Breast epithelium (tissue), 4 donors: ENCODE data around the gene SELP. TPM values are rescaled to one million over a fixed set of nuclear protein-coding genes. Genes with fewer than 3 reads are reported as not detected.
"Not testable (repeated sequence)": the region's sequence is repeated elsewhere in the genome, so short reads cannot be mapped to it uniquely, and the experiment has no call there.

Source experiments
- DNase-seq, 2 donors: peaks; one replicate each; pipeline ENCODE4 v3.0.0-alpha.2; 2019; ENCODE audit warnings: low spot score in 2 of 2
- H3K27ac ChIP-seq, 2 donors: fragments of 200-600 bp; sonication (generic) in 1 of 2; one replicate each; pipeline ENCODE4 v1.5.1; 2016 to 2019; ENCODE audit warnings: mild to moderate bottlenecking in 1 of 2
- H3K27me3 ChIP-seq, 2 donors: fragments of 200-600 bp; sonication (generic) in 1 of 2; one replicate each; pipeline versions ENCODE4 v1.5.1 to v1.6.0; 2017 to 2019; ENCODE audit warnings: control low read depth in 1 of 2, mild to moderate bottlenecking in 1 of 2
- H3K36me3 ChIP-seq: fragments of 200-600 bp; one replicate; pipeline ENCODE4 v1.5.1; 2019
- H3K4me1 ChIP-seq, 2 donors: fragments of 200-600 bp; sonication (generic); one replicate each; pipeline ENCODE4 v1.5.1; 2016 to 2019; ENCODE audit warnings: control low read depth in 1 of 2
- H3K4me3 ChIP-seq, 3 donors: fragments of 200-600 bp; sonication (generic); 1 replicate in 2 of 3; 2 replicates in 1 of 3; pipeline ENCODE4 v1.5.1; 2016 to 2019; ENCODE audit warnings: mild to moderate bottlenecking in 3 of 3, moderate library complexity in 2 of 3
- H3K9me3 ChIP-seq, 2 donors: fragments of 200-600 bp; sonication (generic) in 1 of 2; one replicate each; pipeline ENCODE4 v1.5.1; 2016 to 2019; ENCODE audit warnings: control low read depth in 1 of 2
- CTCF ChIP-seq, 3 donors: fragments of 450-650 bp; IDR thresholded peaks; one replicate each; pipeline ENCODE4 v1.5.1; 2016 to 2017; ENCODE audit warnings: antibody characterized with exemption in 3 of 3, mild to moderate bottlenecking in 3 of 3, moderate library complexity in 3 of 3
- POLR2A ChIP-seq: fragments of 450-650 bp; IDR thresholded peaks from one replicate; pipeline ENCODE4 v1.6.1; 2016; ENCODE audit warnings: antibody characterized with exemption, mild to moderate bottlenecking, moderate library complexity
- POLR2AphosphoS5 ChIP-seq, 3 donors: sonication (generic); formaldehyde crosslinking; IDR thresholded peaks; one replicate each; pipeline ENCODE4 v1.6.1; 2017; ENCODE audit warnings: antibody characterized with exemption in 3 of 3
- intact Hi-C: fragments of 100-400 bp; cut with DNase I; formaldehyde crosslinking; loops from one replicate; pipeline ENCODE4 v1.15.1; 2023; ENCODE audit warnings: low total_unique reads
- total RNA-seq, 3 donors: library from RNA; depleted of rRNA; stranded (reverse); fragments of >200 nt; gene quantifications; one replicate each; pipeline ENCODE4 v1.1.0, GENCODE V29; 2016

Gene SELP
- total RNA-seq, 3 donors from 2014 or later = 5.4 to 13.1 (median 10.1) TPM

DNA sequence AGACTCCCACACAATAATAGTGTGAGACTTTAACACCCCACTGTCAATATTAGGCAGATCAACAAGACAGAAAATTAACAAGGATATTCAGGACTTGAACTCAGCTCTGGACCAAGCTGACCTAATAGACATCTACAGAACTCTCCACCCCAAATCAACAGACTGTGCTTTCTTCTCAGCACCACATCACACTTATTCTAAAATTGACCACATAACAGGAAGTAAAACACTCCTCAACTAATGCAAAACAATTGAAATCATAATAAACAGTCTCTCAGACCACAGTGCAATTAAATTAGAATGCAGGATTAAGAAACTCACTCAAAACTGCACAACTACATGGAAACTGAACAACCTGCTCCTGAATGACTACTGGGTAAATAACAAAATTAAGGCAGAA is 28.9 kb upstream of the SELP start:
- H3K9me3 ChIP-seq = peaks cover 0 to 10% of the 10 kb centered on the region in 2 donors
- intact Hi-C loops = not testable (repeated sequence)

GRCh38 chr1:169653873-169654272 is 23.9 kb upstream of the SELP start:
- Histone ChIP-seq H3K36me3 (no peaks in the 10 kb centered on the region), H3K4me1 (no peaks in the 10 kb centered on the region), H3K27me3 (no peaks in the 10 kb centered on the region), H3K9me3 (peaks cover 0 to 5% of the 10 kb centered on the region in 2 donors), H3K27ac (no peak overlapping the region), H3K4me3 (no peak overlapping the region)
- intact Hi-C loops = no loop called here
- TF ChIP-seq POLR2AphosphoS5 (IDR thresholded peaks at IDR 0.05) = no peak
- TF ChIP-seq CTCF (IDR thresholded peaks at IDR 0.05) = no peak
- TF ChIP-seq POLR2A = no peak
- no peak for DNase-seq

More for the DNA sequence above, 28.9 kb upstream of the SELP start:
- H3K4me3 ChIP-seq, H3K4me1 ChIP-seq, DNase-seq, H3K27ac ChIP-seq, H3K27me3 ChIP-seq, H3K36me3 ChIP-seq: not testable (repeated sequence)

DNA sequence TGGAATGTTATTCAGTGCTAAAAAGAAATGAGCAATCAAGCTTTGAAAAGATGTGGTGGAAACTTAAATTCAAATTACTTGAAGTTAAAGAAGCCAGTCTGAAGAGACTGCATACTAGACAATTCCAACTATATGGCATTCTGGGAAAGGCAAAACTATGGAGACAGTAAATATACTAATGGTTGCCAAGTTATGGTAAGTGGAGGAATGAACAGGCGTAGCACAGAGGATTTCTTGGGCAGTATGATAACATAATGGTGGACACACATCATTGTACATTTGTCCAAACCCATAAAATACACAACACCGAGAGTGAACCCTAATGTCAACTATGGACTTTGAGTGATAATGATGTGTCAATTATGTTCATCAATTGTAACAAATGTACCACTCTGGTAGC is 21.1 kb upstream of the SELP start:
- Histone ChIP-seq H3K27me3 (no peaks in the 10 kb centered on the region), H3K36me3 (no peaks in the 10 kb centered on the region), H3K4me1 (no peaks in the 10 kb centered on the region), H3K27ac (no peak overlapping the region), H3K9me3 (no peaks in the 10 kb centered on the region), H3K4me3 (no peak overlapping the region)
- TF ChIP-seq CTCF (IDR thresholded peaks at IDR 0.05) (no peak), POLR2A (no peak), POLR2AphosphoS5 (IDR thresholded peaks at IDR 0.05) (no peak)
- no peak for DNase-seq
- intact Hi-C loops = no loop called here

- no peak overlapping the region for H3K27ac ChIP-seq
- no peaks in the 10 kb centered on the region for H3K9me3 ChIP-seq
- no peaks in the 10 kb centered on the region for H3K36me3 ChIP-seq
- no peak overlapping the region for H3K4me3 ChIP-seq
- intact Hi-C loops = no loop called here
- no peaks in the 10 kb centered on the region for H3K4me1 ChIP-seq
- DNase-seq = no peak
- TF ChIP-seq POLR2AphosphoS5 (IDR thresholded peaks at IDR 0.05) (no peak), CTCF (IDR thresholded peaks at IDR 0.05) (no peak), POLR2A (no peak)
- no peaks in the 10 kb centered on the region for H3K27me3 ChIP-seq
Measured at GRCh38 chr1:169650551-169650950, 20.6 kb upstream of the SELP start.

GRCh38 chr1:169648709-169649108 is 18.8 kb upstream of the SELP start:
- TF ChIP-seq POLR2A (no peak), CTCF (IDR thresholded peaks at IDR 0.05) (no peak), POLR2AphosphoS5 (IDR thresholded peaks at IDR 0.05) (no peak)

GRCh38 chr1:169648187-169648586 is 18.3 kb upstream of the SELP start:
- DNase-seq = no peak
- H3K36me3 ChIP-seq = no peaks in the 10 kb centered on the region
- H3K4me3 ChIP-seq = no peak overlapping the region
- no peak for TF ChIP-seq POLR2A
- TF ChIP-seq CTCF (IDR thresholded peaks at IDR 0.05) = no peak
- no peak for TF ChIP-seq POLR2AphosphoS5 (IDR thresholded peaks at IDR 0.05)
- no peaks in the 10 kb centered on the region for H3K4me1 ChIP-seq
- no peak overlapping the region for H3K27ac ChIP-seq
- intact Hi-C loops = no loop called here
- no peaks in the 10 kb centered on the region for H3K27me3 ChIP-seq
- no peaks in the 10 kb centered on the region for H3K9me3 ChIP-seq

More at GRCh38 chr1:169648709-169649108, 18.8 kb upstream of the SELP start:
- Histone ChIP-seq H3K27me3 (no peaks in the 10 kb centered on the region), H3K27ac (no peak overlapping the region), H3K36me3 (no peaks in the 10 kb centered on the region), H3K9me3 (no peaks in the 10 kb centered on the region), H3K4me1 (no peaks in the 10 kb centered on the region), H3K4me3 (no peak overlapping the region)
- no peak for DNase-seq
- intact Hi-C loops = no loop called here
